Mammary epithelial cell (primary cell): ENCODE results near the gene APOL4.
"Not testable (repeated sequence)": the region's sequence is repeated elsewhere in the genome, so short reads cannot be mapped to it uniquely, and the experiment has no call there.

ENCODE experiments used
- CTCF ChIP-seq, 2 donors: IDR thresholded peaks in 1 of 2; conservative IDR thresholded peaks in 1 of 2; 2 replicates each; pipeline ENCODE4 v1.5.1; 2011 to 2012; ENCODE audit warnings: inconsistent platforms in 2 of 2, low read length in 2 of 2, mild to moderate bottlenecking in 2 of 2, control low read depth in 1 of 2, low read depth in 1 of 2; ENCODE audit not compliant: insufficient read depth in 1 of 2; ENCODE audit errors: extremely low read depth in 1 of 2
- EZH2 ChIP-seq: IDR thresholded peaks from 2 replicates; pipeline ENCODE4 v1.6.1; 2012; ENCODE audit warnings: low read length, inconsistent platforms, borderline replicate concordance

- TF ChIP-seq CTCF (conservative IDR thresholded peaks at IDR 0.05 in 1 of 2, IDR thresholded peaks at IDR 0.05 in 1 of 2; ENCODE audit: extremely low read depth in 1 of 2, insufficient read depth in 1 of 2, low read depth in 1 of 2, low read length in 2 of 2); EZH2: not testable (repeated sequence)
Measured at GRCh38 chr22:36228369-36228768, 26.8 kb upstream of the APOL4 start.
